Stimulated activated CD4-positive, alpha-beta T cell treated with anti-CD3 and anti-CD28 coated beads, TNF-alpha, amount 100 ng/mL, for 48 hours (primary cell): Measurements from ENCODE around the gene PFDN5.

ENCODE experiments used
- DNase-seq, 3 donors: peaks; one replicate each; pipeline ENCODE4 v3.0.0-alpha.2; 2020; ENCODE audit warnings: low read depth in 3 of 3

Gene PFDN5

GRCh38 chr12:53295070-53295890, at the start of gene PFDN5:
TSS of gene PFDN5 (plus strand) at chr12:53295542. CDS start at chr12:53295568, 26 bp downstream.
- peak; percentile 76 to 79 (median 78) for DNase-seq

- DNase-seq = peak in 1 of 3 donors; percentile 62
These were observed 43.6 kb upstream of the PFDN5 start for GRCh38 chr12:53251477-53252348.

- no peak for DNase-seq
These were observed 42.9 kb upstream of the PFDN5 start for GRCh38 chr12:53252349-53252916.

- DNase-seq = no peak
These were observed 42.0 kb upstream of the PFDN5 start for GRCh38 chr12:53253298-53253697.

- DNase-seq = no peak
These were observed 40.4 kb upstream of the PFDN5 start for GRCh38 chr12:53254816-53255545.

- no peak for DNase-seq
These were observed 39.3 kb upstream of the PFDN5 start for GRCh38 chr12:53255996-53256395.

- no peak for DNase-seq
These were observed 36.5 kb upstream of the PFDN5 start for GRCh38 chr12:53258541-53259539.

GRCh38 chr12:53259891-53260290, 35.5 kb upstream of the PFDN5 start:
- no peak for DNase-seq

- no peak for DNase-seq
These were observed 29.6 kb upstream of the PFDN5 start for GRCh38 chr12:53265783-53266182.

GRCh38 chr12:53267306-53267998, 27.9 kb upstream of the PFDN5 start:
- DNase-seq = peak in 1 of 3 donors; percentile 20

GRCh38 chr12:53267999-53268629, 27.2 kb upstream of the PFDN5 start, which contains the start of gene ESPL1:
TSS of gene ESPL1 (plus strand) at chr12:53268299. CDS start at chr12:53268767, 468 bp downstream.
- peak; percentile 75 to 80 (median 78) for DNase-seq

- no peak for DNase-seq
These were observed 26.4 kb upstream of the PFDN5 start for GRCh38 chr12:53268630-53269562.

GRCh38 chr12:53274445-53274844, 20.9 kb upstream of the PFDN5 start:
- DNase-seq = no peak

- DNase-seq = no peak
These were observed 18.8 kb upstream of the PFDN5 start for GRCh38 chr12:53276511-53276910.

GRCh38 chr12:53277981-53278380, 17.4 kb upstream of the PFDN5 start:
- DNase-seq = no peak

- DNase-seq = no peak
These were observed 16.0 kb upstream of the PFDN5 start for GRCh38 chr12:53279283-53279869.

GRCh38 chr12:53279888-53280498, 15.3 kb upstream of the PFDN5 start:
- no peak for DNase-seq
